Uterus (tissue), 2 donors: ENCODE measurements around the gene PSTPIP1.

Source experiments
- CTCF ChIP-seq, 4 experiments: fragments of 200-600 bp in 2 of 4; fragments of 450-650 bp in 2 of 4; sonication (generic) in 2 of 4; IDR thresholded peaks; one replicate each; pipeline ENCODE4 v1.5.1; 2016 to 2019; ENCODE audit warnings: antibody characterized with exemption in 4 of 4, mild to moderate bottlenecking in 2 of 4, moderate library complexity in 1 of 4
- POLR2A ChIP-seq, 2 donors: fragments of 450-650 bp; IDR thresholded peaks; one replicate each; pipeline ENCODE4 v1.6.1; 2016; ENCODE audit warnings: antibody characterized with exemption in 2 of 2, mild to moderate bottlenecking in 1 of 2, moderate library complexity in 1 of 2

GRCh38 chr15:77030048-77030927 is 35.4 kb downstream of the PSTPIP1 start:
- TF ChIP-seq CTCF (IDR thresholded peaks at IDR 0.05): no peak
- TF ChIP-seq POLR2A (IDR thresholded peaks at IDR 0.05): no peak
